Suprapubic skin (tissue), 4 donors: ENCODE data around the gene GALNT17.

Source experiments
- CTCF ChIP-seq, 2 donors: fragments of 200-600 bp in 1 of 2; fragments of 450-650 bp in 1 of 2; sonication (generic) in 1 of 2; IDR thresholded peaks; one replicate each; pipeline ENCODE4 v1.5.1; 2016 to 2019; ENCODE audit warnings: antibody characterized with exemption in 2 of 2, mild to moderate bottlenecking in 1 of 2, moderate library complexity in 1 of 2
- EP300 ChIP-seq: sonication (generic); formaldehyde crosslinking; IDR thresholded peaks from one replicate; pipeline ENCODE4 v1.6.1; 2017; ENCODE audit warnings: antibody characterized with exemption
- POLR2A ChIP-seq, 2 donors: fragments of 450-650 bp; IDR thresholded peaks; one replicate each; pipeline ENCODE4 v1.6.1; 2017; ENCODE audit warnings: antibody characterized with exemption in 2 of 2, mild to moderate bottlenecking in 2 of 2, moderate library complexity in 2 of 2
- POLR2AphosphoS5 ChIP-seq, 3 donors: sonication (generic); formaldehyde crosslinking; IDR thresholded peaks; one replicate each; pipeline ENCODE4 v1.6.1; 2017; ENCODE audit warnings: antibody characterized with exemption in 3 of 3

GRCh38 chr7:71538210-71538609 lies 406.3 kb downstream of the GALNT17 start:
- TF ChIP-seq CTCF (IDR thresholded peaks at IDR 0.05): no peak
- no peak for TF ChIP-seq POLR2A (IDR thresholded peaks at IDR 0.05)
- no peak for TF ChIP-seq EP300
- TF ChIP-seq POLR2AphosphoS5 (IDR thresholded peaks at IDR 0.05): no peak
